WTC11 (cell line): Measurements from ENCODE around the gene USP22. TPM values are rescaled to one million over a fixed set of nuclear protein-coding genes. Genes with fewer than 3 reads are reported as not detected.

Experiments used
- ATAC-seq: fragments of 200-7000 bp; cut with Tn5 transposase; 2 replicates; pipeline ENCODE4 v1.10.0; 2021; ENCODE audit warnings: mild to moderate bottlenecking, moderate library complexity
- CTCF ChIA-PET: fragments of 300-600 bp; sonication (Branson Sonifier 250); formaldehyde crosslinking; loops from one replicate; lab custom pipeline; 2021; ENCODE audit warnings: antibody characterized with exemption; lab: Charles Lee
- POLR2A ChIA-PET: fragments of 350-600 bp; sonication (Branson Sonifier 250); formaldehyde crosslinking; loops from one replicate; lab custom pipeline; 2021; ENCODE audit warnings: antibody characterized with exemption; lab: Charles Lee
- DNase-seq: peaks from one replicate; pipeline ENCODE4 v3.0.0; 2021; ENCODE audit warnings: low spot score
- H3K27ac Mint-ChIP-seq: 2 replicates; pipeline ENCODE4 v1.8.0; 2021; ENCODE audit warnings: mixed read lengths
- H3K27me3 Mint-ChIP-seq: 2 replicates; pipeline ENCODE4 v1.8.0; 2021; ENCODE audit warnings: low read depth, mild to moderate bottlenecking, moderate library complexity, mixed read lengths
- H3K36me3 Mint-ChIP-seq: 2 replicates; pipeline ENCODE4 v1.8.0; 2021; ENCODE audit warnings: mixed read lengths
- H3K4me1 Mint-ChIP-seq: 2 replicates; pipeline ENCODE4 v1.8.0; 2022; ENCODE audit warnings: mixed read lengths
- H3K4me3 Mint-ChIP-seq: 2 replicates; pipeline ENCODE4 v1.8.0; 2021; ENCODE audit warnings: mild to moderate bottlenecking, moderate library complexity, mixed read lengths
- H3K9me3 Mint-ChIP-seq: 2 replicates; pipeline ENCODE4 v1.8.0; 2021; ENCODE audit warnings: mixed read lengths
- ELF4 ChIP-seq: sonication (generic); formaldehyde crosslinking; IDR thresholded peaks from 2 replicates; pipeline ENCODE4 v1.8.1; 2022; ENCODE audit warnings: low read depth, mild to moderate bottlenecking, moderate library complexity, missing genetic modification reagents
- EMX1 ChIP-seq: fragments of 250-450 bp; sonication (Bioruptor Pico); IDR thresholded peaks from 2 replicates; pipeline ENCODE4 v1.8.0; 2021; ENCODE audit warnings: mild to moderate bottlenecking
- FOXP1 ChIP-seq: sonication (generic); formaldehyde crosslinking; IDR thresholded peaks from 2 replicates; pipeline ENCODE4 v1.8.0; 2022; ENCODE audit warnings: missing genetic modification reagents, mild to moderate bottlenecking, moderate library complexity, borderline replicate concordance
- GABPB1 ChIP-seq: sonication (generic); formaldehyde crosslinking; IDR thresholded peaks from 2 replicates; pipeline ENCODE4 v1.8.1; 2023; ENCODE audit warnings: mild to moderate bottlenecking, missing genetic modification reagents
- GTF2I ChIP-seq: fragments of 250-450 bp; sonication (Bioruptor Pico); conservative IDR thresholded peaks from 2 replicates; pipeline ENCODE4 v1.4.0; 2021; ENCODE audit warnings: mild to moderate bottlenecking
- MXD4 ChIP-seq: fragments of 250-450 bp; sonication (Bioruptor Pico); IDR thresholded peaks from 2 replicates; pipeline ENCODE4 v1.8.0; 2021; ENCODE audit warnings: mild to moderate bottlenecking, moderate library complexity, borderline replicate concordance
- NFATC4 ChIP-seq: fragments of 250-450 bp; sonication (Bioruptor Pico); IDR thresholded peaks from 2 replicates; pipeline ENCODE4 v1.9.0; 2021; ENCODE audit warnings: mild to moderate bottlenecking
- NFYB ChIP-seq: sonication (generic); formaldehyde crosslinking; conservative IDR thresholded peaks from 2 replicates; pipeline ENCODE4 v1.8.0; 2022; ENCODE audit warnings: low read depth, missing genetic modification reagents
- NR1H2 ChIP-seq: sonication (generic); formaldehyde crosslinking; IDR thresholded peaks from 2 replicates; pipeline ENCODE4 v1.9.0; 2021; ENCODE audit warnings: mild to moderate bottlenecking, moderate library complexity, missing genetic modification reagents
- NR3C1 ChIP-seq: sonication (generic); formaldehyde crosslinking; conservative IDR thresholded peaks from 2 replicates; pipeline ENCODE4 v1.8.1; 2023; ENCODE audit warnings: low read depth, mild to moderate bottlenecking, missing genetic modification reagents
- SMAD3 ChIP-seq: sonication (generic); formaldehyde crosslinking; IDR thresholded peaks from 2 replicates; pipeline ENCODE4 v1.8.0; 2022; ENCODE audit warnings: missing genetic modification reagents, mild to moderate bottlenecking, borderline replicate concordance
- SOX15 ChIP-seq: fragments of 250-450 bp; sonication (Bioruptor Pico); IDR thresholded peaks from 2 replicates; pipeline ENCODE4 v1.9.0; 2021; ENCODE audit warnings: mild to moderate bottlenecking
- SP1 ChIP-seq: sonication (generic); formaldehyde crosslinking; conservative IDR thresholded peaks from 2 replicates; pipeline ENCODE4 v1.8.1; 2022; ENCODE audit warnings: missing genetic modification reagents
- TP53 ChIP-seq: sonication (generic); formaldehyde crosslinking; IDR thresholded peaks from 2 replicates; pipeline ENCODE4 v1.8.1; 2023; ENCODE audit warnings: mild to moderate bottlenecking, missing genetic modification reagents
- ZNF121 ChIP-seq: sonication (generic); formaldehyde crosslinking; IDR thresholded peaks from 2 replicates; pipeline ENCODE4 v1.8.0; 2023; ENCODE audit warnings: missing genetic modification reagents
- ZNF219 ChIP-seq: sonication (generic); formaldehyde crosslinking; IDR thresholded peaks from 2 replicates; pipeline ENCODE4 v1.8.0; 2023; ENCODE audit warnings: missing genetic modification reagents, mild to moderate bottlenecking, borderline replicate concordance
- ZNF396 ChIP-seq: fragments of 250-450 bp; sonication (Bioruptor Pico); IDR thresholded peaks from 2 replicates; pipeline ENCODE4 v1.8.0; 2021; ENCODE audit warnings: mild to moderate bottlenecking, moderate library complexity, borderline replicate concordance
- total RNA-seq: library from RNA; stranded (reverse); gene quantifications from 3 replicates; pipeline ENCODE4 v1.2.3, GENCODE V29; 2021
- TF ChIP-seq, protein P1 (sequence below): sonication (generic); formaldehyde crosslinking; IDR thresholded peaks from 2 replicates; pipeline ENCODE4 v1.8.0; 2022; ENCODE audit warnings: mild to moderate bottlenecking, missing genetic modification reagents
- TF ChIP-seq, protein P2 (sequence below): fragments of 250-450 bp; sonication (Bioruptor Pico); IDR thresholded peaks from 2 replicates; pipeline ENCODE4 v1.9.0; 2021; ENCODE audit warnings: mild to moderate bottlenecking
- TF ChIP-seq, protein P3 (sequence below): sonication (generic); formaldehyde crosslinking; IDR thresholded peaks from 2 replicates; pipeline ENCODE4 v1.8.1; 2023; ENCODE audit warnings: mild to moderate bottlenecking, missing genetic modification reagents
- TF ChIP-seq, protein P4 (sequence below): sonication (generic); formaldehyde crosslinking; IDR thresholded peaks from 2 replicates; pipeline ENCODE4 v1.8.1; 2022; ENCODE audit warnings: low read depth, mild to moderate bottlenecking, moderate library complexity, missing genetic modification reagents, borderline replicate concordance
- TF ChIP-seq, protein P5 (sequence below): fragments of 250-450 bp; sonication (Bioruptor Pico); IDR thresholded peaks from 2 replicates; pipeline ENCODE4 v1.9.0; 2021; ENCODE audit warnings: mild to moderate bottlenecking, borderline replicate concordance
- TF ChIP-seq, protein P6 (sequence below): fragments of 250-450 bp; sonication (Bioruptor Pico); IDR thresholded peaks from 2 replicates; pipeline ENCODE4 v1.9.0; 2021; ENCODE audit warnings: mild to moderate bottlenecking

USP22 gene
- total RNA-seq, 1 experiment from 2014 or later = 289 TPM

DNA sequence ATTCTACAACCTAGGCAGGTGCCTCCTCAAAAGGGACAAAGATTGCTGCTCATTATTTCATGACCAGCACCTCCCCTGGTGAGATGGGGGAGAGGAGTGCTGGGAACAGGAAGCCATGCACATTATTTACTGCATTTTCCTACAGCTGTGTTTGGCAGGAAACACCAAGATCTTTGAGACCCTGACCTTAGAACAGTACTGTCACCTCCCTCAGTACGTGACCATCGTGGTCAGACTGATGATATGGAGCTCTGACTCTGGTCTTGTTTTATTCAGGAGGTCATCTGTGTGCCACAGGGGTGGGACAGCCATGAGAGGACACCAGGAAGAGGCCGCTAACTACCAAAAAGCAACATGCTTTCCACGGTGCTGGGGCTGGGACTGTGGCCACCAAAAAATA lies 37.4 kb downstream of the USP22 start:
- H3K36me3 Mint-ChIP-seq = peaks cover 90% of the 10 kb centered on the region
- no peaks in the 10 kb centered on the region for H3K27me3 Mint-ChIP-seq
- peak overlapping the region; percentile 53; the same call in 1 of the 2 replicates for H3K27ac Mint-ChIP-seq
- H3K4me1 Mint-ChIP-seq = peaks cover 5% of the 10 kb centered on the region; the same call in 1 of the 2 replicates
- DNase-seq = no peak
- no peaks in the 10 kb centered on the region for H3K9me3 Mint-ChIP-seq
- ChIA-PET POLR2A (no interaction called here), CTCF (interaction anchor here (0.6 to 0.8 kb wide), 2 partner anchors 15 to 297 kb away, joined by 3 to 9 read pairs; no protein-coding TSS in a partner anchor)
- ATAC-seq = no peak
- no peak for TF ChIP-seq NR1H2 (CRISPR knock-in tag)
- TF ChIP-seq ELF4 (CRISPR knock-in tag) = no peak
- TF ChIP-seq SOX15 (CRISPR knock-in tag) = no peak
- no peak for TF ChIP-seq TP53 (CRISPR knock-in tag)
- TF ChIP-seq, protein P1, sequence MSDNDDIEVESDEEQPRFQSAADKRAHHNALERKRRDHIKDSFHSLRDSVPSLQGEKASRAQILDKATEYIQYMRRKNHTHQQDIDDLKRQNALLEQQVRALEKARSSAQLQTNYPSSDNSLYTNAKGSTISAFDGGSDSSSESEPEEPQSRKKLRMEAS (CRISPR knock-in tag) = no peak
- TF ChIP-seq, protein P2, sequence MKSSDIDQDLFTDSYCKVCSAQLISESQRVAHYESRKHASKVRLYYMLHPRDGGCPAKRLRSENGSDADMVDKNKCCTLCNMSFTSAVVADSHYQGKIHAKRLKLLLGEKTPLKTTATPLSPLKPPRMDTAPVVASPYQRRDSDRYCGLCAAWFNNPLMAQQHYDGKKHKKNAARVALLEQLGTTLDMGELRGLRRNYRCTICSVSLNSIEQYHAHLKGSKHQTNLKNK (CRISPR knock-in tag) = no peak
- no peak for TF ChIP-seq GABPB1 (CRISPR knock-in tag)
- TF ChIP-seq NFATC4 (CRISPR knock-in tag) = no peak
- TF ChIP-seq, protein P3, sequence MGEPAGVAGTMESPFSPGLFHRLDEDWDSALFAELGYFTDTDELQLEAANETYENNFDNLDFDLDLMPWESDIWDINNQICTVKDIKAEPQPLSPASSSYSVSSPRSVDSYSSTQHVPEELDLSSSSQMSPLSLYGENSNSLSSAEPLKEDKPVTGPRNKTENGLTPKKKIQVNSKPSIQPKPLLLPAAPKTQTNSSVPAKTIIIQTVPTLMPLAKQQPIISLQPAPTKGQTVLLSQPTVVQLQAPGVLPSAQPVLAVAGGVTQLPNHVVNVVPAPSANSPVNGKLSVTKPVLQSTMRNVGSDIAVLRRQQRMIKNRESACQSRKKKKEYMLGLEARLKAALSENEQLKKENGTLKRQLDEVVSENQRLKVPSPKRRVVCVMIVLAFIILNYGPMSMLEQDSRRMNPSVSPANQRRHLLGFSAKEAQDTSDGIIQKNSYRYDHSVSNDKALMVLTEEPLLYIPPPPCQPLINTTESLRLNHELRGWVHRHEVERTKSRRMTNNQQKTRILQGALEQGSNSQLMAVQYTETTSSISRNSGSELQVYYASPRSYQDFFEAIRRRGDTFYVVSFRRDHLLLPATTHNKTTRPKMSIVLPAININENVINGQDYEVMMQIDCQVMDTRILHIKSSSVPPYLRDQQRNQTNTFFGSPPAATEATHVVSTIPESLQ (CRISPR knock-in tag) = no peak
- TF ChIP-seq, protein P4, sequence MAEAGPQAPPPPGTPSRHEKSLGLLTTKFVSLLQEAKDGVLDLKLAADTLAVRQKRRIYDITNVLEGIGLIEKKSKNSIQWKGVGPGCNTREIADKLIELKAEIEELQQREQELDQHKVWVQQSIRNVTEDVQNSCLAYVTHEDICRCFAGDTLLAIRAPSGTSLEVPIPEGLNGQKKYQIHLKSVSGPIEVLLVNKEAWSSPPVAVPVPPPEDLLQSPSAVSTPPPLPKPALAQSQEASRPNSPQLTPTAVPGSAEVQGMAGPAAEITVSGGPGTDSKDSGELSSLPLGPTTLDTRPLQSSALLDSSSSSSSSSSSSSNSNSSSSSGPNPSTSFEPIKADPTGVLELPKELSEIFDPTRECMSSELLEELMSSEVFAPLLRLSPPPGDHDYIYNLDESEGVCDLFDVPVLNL (CRISPR knock-in tag) = no peak
- no peak for TF ChIP-seq SMAD3 (CRISPR knock-in tag)
- TF ChIP-seq GTF2I = no peak
- TF ChIP-seq, protein P5, sequence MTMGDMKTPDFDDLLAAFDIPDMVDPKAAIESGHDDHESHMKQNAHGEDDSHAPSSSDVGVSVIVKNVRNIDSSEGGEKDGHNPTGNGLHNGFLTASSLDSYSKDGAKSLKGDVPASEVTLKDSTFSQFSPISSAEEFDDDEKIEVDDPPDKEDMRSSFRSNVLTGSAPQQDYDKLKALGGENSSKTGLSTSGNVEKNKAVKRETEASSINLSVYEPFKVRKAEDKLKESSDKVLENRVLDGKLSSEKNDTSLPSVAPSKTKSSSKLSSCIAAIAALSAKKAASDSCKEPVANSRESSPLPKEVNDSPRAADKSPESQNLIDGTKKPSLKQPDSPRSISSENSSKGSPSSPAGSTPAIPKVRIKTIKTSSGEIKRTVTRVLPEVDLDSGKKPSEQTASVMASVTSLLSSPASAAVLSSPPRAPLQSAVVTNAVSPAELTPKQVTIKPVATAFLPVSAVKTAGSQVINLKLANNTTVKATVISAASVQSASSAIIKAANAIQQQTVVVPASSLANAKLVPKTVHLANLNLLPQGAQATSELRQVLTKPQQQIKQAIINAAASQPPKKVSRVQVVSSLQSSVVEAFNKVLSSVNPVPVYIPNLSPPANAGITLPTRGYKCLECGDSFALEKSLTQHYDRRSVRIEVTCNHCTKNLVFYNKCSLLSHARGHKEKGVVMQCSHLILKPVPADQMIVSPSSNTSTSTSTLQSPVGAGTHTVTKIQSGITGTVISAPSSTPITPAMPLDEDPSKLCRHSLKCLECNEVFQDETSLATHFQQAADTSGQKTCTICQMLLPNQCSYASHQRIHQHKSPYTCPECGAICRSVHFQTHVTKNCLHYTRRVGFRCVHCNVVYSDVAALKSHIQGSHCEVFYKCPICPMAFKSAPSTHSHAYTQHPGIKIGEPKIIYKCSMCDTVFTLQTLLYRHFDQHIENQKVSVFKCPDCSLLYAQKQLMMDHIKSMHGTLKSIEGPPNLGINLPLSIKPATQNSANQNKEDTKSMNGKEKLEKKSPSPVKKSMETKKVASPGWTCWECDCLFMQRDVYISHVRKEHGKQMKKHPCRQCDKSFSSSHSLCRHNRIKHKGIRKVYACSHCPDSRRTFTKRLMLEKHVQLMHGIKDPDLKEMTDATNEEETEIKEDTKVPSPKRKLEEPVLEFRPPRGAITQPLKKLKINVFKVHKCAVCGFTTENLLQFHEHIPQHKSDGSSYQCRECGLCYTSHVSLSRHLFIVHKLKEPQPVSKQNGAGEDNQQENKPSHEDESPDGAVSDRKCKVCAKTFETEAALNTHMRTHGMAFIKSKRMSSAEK (CRISPR knock-in tag) = no peak
- no peak overlapping the region for H3K4me3 Mint-ChIP-seq

DNA sequence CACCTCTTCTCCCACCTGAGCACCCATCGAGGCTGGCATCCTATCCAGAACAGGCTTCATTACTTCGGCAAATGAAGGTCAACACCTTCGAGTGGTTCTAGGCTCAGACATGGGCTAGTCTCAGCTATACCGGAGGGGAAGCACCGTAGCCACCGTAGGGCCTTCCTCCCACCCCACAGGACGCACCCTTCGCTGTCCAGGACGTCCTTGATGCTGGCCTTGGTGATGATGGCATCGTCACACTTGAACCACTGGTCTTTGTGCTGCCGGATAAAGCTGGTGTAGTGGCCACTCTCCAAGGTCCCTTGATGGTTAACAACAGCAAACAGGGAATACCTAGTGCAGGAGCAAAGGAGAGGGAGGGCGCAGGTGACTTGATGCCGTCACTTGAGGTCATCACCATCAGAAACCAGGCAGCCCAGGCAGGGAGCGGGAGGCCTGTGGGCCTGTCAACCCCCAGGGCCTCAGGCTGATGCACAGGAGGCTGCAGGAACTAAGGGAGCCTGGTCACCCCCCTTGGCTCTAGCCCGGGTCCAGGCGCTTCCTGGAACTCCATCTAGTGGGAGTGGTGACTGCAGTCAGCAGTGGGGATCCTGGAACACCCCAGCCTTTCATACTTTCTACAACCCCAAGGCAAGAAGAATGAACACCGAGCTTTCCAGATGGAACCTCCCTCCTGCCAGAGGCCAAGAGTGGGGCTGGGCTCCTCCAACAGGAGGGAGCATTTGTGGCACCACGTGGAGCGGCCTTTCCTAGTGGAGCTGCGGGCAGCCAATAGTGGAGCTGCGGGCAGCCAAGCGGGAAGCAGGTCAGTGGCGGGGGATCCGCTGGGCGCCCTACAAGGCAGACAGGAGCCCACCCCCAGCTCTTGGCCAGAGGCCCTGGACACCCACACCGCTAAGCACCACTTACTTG lies 38.5 kb downstream of the USP22 start:
- ATAC-seq (no peak), DNase-seq (no peak)
- H3K27me3 Mint-ChIP-seq = no peaks in the 10 kb centered on the region
- ChIA-PET POLR2A (no interaction called here), CTCF (interaction anchor here (0.6 to 0.8 kb wide), 2 partner anchors 16 to 1220 kb away, joined by 4 to 9 read pairs; no protein-coding TSS in a partner anchor)
- no peak overlapping the region for H3K4me3 Mint-ChIP-seq
- H3K4me1 Mint-ChIP-seq = peaks cover 8% of the 10 kb centered on the region; the same call in 1 of the 2 replicates
- TF ChIP-seq ELF4 (CRISPR knock-in tag) (no peak), SP1 (no peak), MXD4 (CRISPR knock-in tag) (no peak), NFYB (CRISPR knock-in tag) (no peak), EMX1 (CRISPR knock-in tag) (no peak), ZNF396 (CRISPR knock-in tag) (no peak), FOXP1 (CRISPR knock-in tag) (no peak), GTF2I (no peak), ZNF219 (CRISPR knock-in tag) (no peak), SMAD3 (CRISPR knock-in tag) (no peak), NR3C1 (CRISPR knock-in tag) (no peak), ZNF121 (no peak)
- TF ChIP-seq, protein P6, sequence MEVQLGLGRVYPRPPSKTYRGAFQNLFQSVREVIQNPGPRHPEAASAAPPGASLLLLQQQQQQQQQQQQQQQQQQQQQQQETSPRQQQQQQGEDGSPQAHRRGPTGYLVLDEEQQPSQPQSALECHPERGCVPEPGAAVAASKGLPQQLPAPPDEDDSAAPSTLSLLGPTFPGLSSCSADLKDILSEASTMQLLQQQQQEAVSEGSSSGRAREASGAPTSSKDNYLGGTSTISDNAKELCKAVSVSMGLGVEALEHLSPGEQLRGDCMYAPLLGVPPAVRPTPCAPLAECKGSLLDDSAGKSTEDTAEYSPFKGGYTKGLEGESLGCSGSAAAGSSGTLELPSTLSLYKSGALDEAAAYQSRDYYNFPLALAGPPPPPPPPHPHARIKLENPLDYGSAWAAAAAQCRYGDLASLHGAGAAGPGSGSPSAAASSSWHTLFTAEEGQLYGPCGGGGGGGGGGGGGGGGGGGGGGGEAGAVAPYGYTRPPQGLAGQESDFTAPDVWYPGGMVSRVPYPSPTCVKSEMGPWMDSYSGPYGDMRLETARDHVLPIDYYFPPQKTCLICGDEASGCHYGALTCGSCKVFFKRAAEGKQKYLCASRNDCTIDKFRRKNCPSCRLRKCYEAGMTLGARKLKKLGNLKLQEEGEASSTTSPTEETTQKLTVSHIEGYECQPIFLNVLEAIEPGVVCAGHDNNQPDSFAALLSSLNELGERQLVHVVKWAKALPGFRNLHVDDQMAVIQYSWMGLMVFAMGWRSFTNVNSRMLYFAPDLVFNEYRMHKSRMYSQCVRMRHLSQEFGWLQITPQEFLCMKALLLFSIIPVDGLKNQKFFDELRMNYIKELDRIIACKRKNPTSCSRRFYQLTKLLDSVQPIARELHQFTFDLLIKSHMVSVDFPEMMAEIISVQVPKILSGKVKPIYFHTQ (CRISPR knock-in tag) = no peak
- no peak overlapping the region for H3K27ac Mint-ChIP-seq
- H3K36me3 Mint-ChIP-seq = peaks cover 84% of the 10 kb centered on the region
- H3K9me3 Mint-ChIP-seq = no peaks in the 10 kb centered on the region
